ENCODE measurements around the gene RYR1.

RYR1 gene

DNA sequence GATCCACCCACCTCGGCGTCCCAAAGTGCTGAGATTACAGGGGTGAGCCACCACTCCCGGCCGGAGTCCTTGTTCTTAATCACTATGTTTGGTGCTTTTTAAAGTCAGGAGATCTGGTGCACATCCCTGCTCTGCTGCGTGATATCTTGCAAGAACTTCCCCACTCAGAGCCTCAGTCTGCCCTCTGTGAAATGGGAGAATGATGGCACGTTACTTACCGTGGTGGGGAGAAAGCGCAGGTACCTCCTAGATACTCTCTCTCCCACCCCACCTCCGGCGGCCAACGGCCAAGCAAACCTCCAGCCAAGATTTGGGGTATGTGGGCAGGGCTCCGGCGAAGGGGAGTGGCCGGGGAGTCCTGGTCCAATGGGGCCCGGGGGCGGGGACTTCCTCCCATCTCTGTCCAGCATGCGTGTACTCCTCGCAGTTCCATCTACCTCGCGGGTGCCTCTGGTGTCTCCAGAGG, at the start of gene RYR1:
Gene RYR1, plus strand, starts transcription at position 424 of the 466 bp plus-strand sequence. CDS start 139 bp downstream, outside the sequence.
- DNase-seq: no peak

DNA sequence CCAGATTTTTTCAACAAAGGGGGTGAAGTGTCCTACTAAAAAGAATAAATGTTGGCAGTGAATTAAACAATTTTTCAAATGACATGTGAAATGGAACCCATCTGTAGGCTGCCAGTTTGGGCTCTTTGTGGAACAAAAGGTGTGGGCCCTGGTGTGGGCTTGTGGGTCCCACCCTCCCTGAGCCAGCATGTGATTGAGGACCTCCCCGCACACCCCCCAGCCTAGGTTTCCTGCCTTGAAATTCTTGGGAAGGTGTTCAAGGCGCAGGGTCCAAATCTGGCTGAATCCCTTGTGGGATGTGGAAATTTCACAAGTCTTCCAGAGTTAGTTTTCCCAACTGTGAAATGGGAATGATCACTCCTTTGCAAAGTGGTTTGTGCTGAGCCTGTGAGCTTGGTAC, 49.7 kb upstream of the RYR1 start:
- no peak for DNase-seq

GRCh38 chr19:38384209-38385027, 49.1 kb upstream of the RYR1 start:
- DNase-seq: no peak

- DNase-seq: no peak
Observed at GRCh38 chr19:38385057-38385803, 48.3 kb upstream of the RYR1 start.

GRCh38 chr19:38385804-38386257, 47.7 kb upstream of the RYR1 start:
- no peak for DNase-seq

DNA sequence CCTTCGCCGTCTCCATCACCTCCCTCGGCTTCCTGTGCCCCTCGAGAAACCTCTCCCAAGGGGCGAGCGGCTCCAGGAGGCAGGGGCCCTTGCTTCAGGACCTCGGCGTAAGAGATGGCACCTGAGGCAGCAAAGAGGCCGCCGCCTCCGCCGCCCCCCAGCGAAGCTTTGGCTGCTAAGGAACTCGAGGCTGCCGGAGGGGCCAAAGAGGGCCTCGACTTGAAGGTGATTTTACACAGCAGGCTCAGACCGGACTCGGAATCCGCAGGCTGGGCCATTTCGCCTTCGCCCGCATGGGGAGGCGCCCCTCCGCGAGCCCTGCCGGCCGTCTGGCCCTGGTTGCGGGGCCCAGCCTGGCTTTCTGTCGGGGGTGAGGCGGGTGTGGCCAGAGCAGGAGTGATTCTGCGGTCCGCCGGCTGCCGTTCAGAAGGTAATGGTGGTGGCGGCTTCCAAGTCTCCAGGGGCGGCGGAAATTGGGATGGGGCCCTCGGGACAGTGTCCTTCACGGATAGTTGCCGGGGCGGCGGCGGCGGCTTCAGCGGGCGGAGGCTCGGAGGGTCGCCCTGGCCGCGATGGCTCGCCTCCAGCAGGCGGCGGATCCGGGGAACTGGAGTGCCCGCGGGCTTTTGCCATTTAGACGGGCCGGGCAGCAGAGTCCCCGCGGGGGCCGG, 47.1 kb upstream of the RYR1 start:
- no peak for DNase-seq

DNA sequence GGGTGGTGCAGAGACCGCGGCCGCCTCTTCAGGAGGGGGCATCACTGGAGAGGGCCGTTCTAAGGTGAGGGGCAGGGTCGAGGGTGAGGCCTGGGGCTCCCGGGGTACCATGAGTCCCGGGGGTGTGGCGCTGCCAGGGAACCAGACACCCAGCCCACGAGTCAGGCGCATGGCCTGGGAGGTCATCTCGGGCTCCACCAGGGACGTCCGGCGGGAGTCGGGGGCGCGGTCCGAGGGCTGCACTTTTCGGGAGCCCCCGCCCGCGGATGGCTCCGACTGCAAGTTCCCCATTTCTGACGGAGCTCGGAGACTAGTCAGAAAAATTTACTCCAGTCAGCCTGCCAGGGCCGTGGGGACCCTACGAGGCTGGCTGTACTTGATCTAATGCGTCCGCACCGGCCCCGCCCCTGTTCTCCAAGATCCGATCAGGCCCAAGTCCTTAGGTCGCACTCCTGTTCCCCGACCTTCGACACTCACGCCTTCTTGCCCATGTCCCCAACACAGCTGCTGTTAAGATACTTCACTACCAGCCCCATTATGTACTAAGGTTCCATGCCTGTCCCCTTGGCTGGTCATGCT, 46.4 kb upstream of the RYR1 start:
- no peak for DNase-seq

DNA sequence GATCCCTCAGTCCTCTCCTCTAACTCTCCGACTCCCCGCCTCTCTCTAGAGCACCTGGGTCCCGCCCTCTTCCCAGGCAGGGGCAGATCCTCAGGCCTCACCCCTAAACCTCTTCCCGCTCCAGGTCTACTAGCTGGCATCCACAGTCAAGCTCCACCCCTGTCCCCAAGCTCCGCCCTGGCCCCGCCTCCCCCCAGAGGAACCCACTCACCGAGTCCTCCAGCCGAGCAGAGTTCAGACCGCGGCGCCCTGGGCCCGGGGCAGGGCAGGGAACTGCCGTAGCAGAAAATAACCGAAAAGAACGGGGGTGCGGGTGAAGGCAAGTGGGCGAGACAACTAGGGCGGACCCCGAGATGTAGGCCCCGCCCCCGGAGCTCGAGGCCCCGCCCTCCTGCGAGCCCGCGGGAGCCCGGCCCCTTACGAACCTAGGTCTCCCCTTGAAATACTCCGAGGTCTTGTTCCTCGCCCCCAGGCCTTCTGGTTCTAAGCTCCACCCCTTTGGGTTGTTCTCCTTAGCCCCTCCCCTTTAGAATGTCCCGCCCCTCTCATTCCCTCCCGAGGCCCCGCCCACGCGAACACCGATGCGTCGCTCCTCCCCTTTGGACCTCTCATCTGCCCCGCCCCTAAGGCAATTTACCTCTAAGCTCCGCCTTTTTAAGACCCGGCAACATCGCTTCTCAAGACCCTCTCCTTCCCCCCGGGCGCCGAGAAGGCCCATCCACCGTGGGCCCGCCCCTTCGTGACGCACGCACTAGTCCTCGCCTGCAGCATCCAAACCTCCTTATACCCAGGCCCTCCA, 45.7 kb upstream of the RYR1 start, which contains the start of gene GGN:
Gene GGN, minus strand, starts transcription at position 485 of the 799 bp plus-strand sequence. CDS start 773 bp downstream, outside the sequence.
- DNase-seq: peak; percentile 93

DNA sequence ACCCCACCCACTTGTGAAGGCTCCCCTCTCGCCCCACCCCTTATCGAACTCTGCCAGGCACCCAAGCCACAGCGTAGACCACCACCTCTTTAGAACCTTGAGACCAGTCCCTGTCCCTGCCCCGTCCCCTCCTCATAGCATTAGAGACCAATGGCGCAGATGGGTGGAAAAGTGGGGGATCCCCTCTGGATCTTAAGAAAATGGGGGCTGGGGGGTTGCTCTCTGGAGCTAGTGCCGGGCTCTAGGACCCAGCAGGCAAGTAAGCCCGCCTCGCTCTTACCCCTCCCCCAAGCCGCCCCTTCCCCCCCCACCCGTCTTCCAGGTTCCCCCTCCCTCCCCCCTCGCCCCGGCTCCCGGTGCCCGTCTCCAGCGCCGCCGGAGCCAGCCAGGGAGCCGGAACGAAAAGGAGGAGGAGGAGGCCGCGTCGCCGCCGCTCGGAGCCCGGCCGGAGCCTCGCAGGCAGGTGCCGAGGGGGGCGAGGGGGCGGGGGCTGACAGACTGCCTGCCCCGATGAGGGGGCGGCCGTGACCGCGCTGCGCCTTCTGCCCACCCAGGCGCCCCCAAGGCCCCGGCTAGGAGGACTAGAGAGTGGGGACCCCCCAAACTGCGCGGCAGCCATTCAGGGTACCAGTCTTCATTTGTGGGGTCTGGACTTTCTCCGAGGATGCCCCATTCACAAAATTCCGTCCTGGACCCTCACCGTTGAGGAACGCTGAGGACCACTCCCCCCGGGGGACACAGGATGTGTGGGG, 45.0 kb upstream of the RYR1 start, which contains the start of gene SPRED3:
Gene SPRED3, plus strand, starts transcription at position 349 of the 752 bp plus-strand sequence. CDS start 1,606 bp downstream, outside the sequence.
- DNase-seq: peak; percentile 59

GRCh38 chr19:38389101-38389925, 44.2 kb upstream of the RYR1 start:
- DNase-seq: peak; percentile 80

- DNase-seq: no peak
Observed at GRCh38 chr19:38389957-38390924, 43.2 kb upstream of the RYR1 start.

DNA sequence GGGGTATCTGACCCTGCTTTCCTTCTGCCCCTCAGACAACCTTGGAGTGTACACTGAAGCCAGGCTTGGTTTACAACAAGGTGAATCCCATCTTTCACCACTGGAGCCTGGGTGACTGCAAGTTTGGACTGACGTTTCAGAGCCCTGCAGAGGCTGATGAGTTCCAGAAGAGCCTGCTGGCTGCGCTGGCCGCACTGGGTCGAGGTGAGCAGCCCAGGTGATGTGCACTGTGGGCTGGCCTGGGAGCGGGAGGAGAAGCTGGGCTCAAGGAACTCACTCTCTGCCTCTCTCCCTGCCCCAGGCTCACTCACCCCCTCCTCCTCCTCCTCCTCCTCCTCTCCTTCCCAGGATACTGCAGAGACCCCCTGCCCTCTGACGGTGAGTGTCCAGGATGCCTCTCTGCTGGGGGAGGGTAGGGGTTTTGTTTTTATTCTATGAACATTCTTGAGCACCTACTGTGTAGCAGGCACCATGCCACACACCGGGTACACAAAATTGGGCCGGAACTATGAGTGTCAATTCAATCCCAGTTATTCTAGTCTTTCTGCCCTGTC, 41.5 kb upstream of the RYR1 start:
- DNase-seq: no peak

DNA sequence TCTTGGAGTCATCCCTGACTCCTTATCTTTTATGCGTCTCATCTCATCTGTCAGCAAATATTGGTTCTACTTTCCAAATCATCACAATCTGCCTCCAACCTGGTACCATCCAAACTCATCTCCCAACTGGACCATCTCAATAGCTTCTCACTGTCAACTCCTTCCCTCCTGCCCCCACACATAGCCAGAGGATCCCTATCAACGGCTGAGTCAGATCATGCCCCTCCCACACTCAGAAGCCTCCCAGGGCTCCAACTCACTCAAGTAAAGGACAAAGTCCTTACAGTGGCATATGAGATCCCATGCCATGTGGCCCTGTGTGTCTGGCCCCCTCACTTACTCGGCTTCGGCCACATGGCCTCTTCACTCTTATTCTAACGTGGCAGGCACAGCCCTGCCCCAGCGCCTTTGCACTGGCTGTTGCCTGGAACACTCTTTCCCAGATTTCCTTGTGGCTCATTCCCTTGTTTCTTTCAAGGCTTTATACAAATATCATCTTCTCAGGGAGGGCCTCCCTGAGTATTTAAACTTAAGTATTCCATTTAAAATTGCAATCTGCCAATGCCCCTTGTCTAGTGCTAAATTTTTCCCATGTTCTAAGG, 40.7 kb upstream of the RYR1 start:
- peak; percentile 39 for DNase-seq

DNA sequence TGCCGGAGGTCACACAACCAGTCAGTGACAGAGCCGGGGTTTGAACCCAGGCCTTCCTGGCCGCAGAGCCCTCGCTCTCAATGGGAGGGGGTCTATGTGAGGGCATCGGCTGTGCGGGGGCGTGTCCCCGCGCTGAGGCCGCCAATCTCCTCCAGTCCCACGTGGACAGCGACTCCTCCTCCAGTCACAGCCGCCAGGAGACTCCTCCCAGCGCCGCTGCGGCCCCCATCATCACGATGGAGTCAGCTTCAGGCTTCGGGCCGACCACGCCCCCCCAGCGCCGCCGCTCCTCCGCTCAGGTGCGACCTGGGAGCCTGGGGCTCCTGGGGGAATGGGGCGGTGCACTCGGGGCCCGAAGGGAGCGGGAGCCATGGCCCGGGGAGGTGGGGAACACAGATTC, 39.0 kb upstream of the RYR1 start:
- DNase-seq: peak; percentile 58

- no peak for DNase-seq
Observed at GRCh38 chr19:38395381-38396114, 37.9 kb upstream of the RYR1 start.

DNA sequence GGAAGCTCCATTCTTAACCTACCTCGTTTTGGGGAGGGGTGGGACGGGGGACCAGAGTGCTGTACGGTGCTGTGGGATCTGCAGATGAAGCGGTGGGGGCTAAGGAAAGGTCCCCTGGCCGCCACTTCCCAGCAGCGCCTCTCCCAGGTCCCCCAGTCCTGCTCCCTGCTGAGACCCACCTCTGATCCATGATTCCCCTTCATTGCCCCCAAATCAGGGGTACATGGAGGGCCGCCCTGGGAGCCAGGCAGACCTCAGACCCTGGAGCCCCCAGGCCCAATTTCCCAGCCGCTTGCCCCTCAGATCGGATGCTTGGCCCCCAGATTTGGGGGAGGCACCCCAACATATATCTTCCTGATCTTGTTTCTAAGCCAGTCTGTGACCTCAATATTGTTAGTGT, 34.4 kb upstream of the RYR1 start:
- no peak for DNase-seq

- no peak for DNase-seq
Observed at GRCh38 chr19:38399537-38399936, 34.0 kb upstream of the RYR1 start.

Data from fibroblast of upper back skin (primary cell).